ENCODE measurements around the gene SURF4.

- no peak for TF ChIP-seq CTCF (IDR thresholded peaks at IDR 0.05)
- no peak for TF ChIP-seq ZFX (IDR thresholded peaks at IDR 0.05; ENCODE audit: borderline replicate concordance)
Measured at GRCh38 chr9:133423216-133423615, 47.4 kb upstream of the SURF4 start.

Data from 22Rv1 (cell line).